GDM1 (cell line): ENCODE measurements around the gene SELENOT.
"Not testable (repeated sequence)": the region's sequence is repeated elsewhere in the genome, so short reads cannot be mapped to it uniquely, and the experiment has no call there.

Source experiments
- DNase-seq: peaks from one replicate; lab custom pipeline; 2025; lab: John Stamatoyannopoulos, UW

Gene SELENOT

GRCh38 chr3:150607267-150608065, 4.3 kb downstream of the SELENOT start:
- DNase-seq = no peak

- DNase-seq = no peak
Observed at GRCh38 chr3:150609988-150610387, 6.9 kb downstream of the SELENOT start.

- DNase-seq = no peak
Observed at GRCh38 chr3:150610785-150611184, 7.7 kb downstream of the SELENOT start.

- DNase-seq = no peak
Observed at GRCh38 chr3:150611666-150612065, 8.5 kb downstream of the SELENOT start.

- DNase-seq = no peak
Observed at GRCh38 chr3:150612494-150612893, 9.4 kb downstream of the SELENOT start.

- no peak for DNase-seq
Observed at GRCh38 chr3:150613034-150613433, 9.9 kb downstream of the SELENOT start.

- no peak for DNase-seq
Observed at GRCh38 chr3:150613709-150614480, 10.8 kb downstream of the SELENOT start.

GRCh38 chr3:150620002-150620689, 17.0 kb downstream of the SELENOT start:
- no peak for DNase-seq

- not testable (repeated sequence) for DNase-seq
Observed at GRCh38 chr3:150622955-150623354, 19.8 kb downstream of the SELENOT start.

GRCh38 chr3:150623945-150624344, 20.8 kb downstream of the SELENOT start:
- no peak for DNase-seq

GRCh38 chr3:150626148-150626930, 23.2 kb downstream of the SELENOT start:
- DNase-seq = no peak

GRCh38 chr3:150627557-150627956, 24.4 kb downstream of the SELENOT start:
- DNase-seq = no peak

GRCh38 chr3:150631515-150632221, 28.5 kb downstream of the SELENOT start:
- DNase-seq = no peak

GRCh38 chr3:150635076-150635475, 32.0 kb downstream of the SELENOT start:
- DNase-seq = no peak

- no peak for DNase-seq
Observed at GRCh38 chr3:150635526-150635925, 32.4 kb downstream of the SELENOT start.

GRCh38 chr3:150636258-150636657, 33.1 kb downstream of the SELENOT start:
- no peak for DNase-seq

- no peak for DNase-seq
Observed at GRCh38 chr3:150639262-150639661, 36.1 kb downstream of the SELENOT start.

GRCh38 chr3:150640256-150640655, 37.1 kb downstream of the SELENOT start:
- DNase-seq = no peak

- DNase-seq = no peak
Observed at GRCh38 chr3:150653110-150653561, 50.0 kb downstream of the SELENOT start.

GRCh38 chr3:150656316-150656715, 53.2 kb downstream of the SELENOT start:
- no peak for DNase-seq
